ENCODE results near the gene PTGES.

GRCh38 chr9:129696944-129697655, 55.7 kb downstream of the PTGES start:
- no peak for TF ChIP-seq ZNF281 (CRISPR knock-in tag; IDR thresholded peaks at IDR 0.05)
- no peak for TF ChIP-seq ZNF232 (CRISPR knock-in tag; IDR thresholded peaks at IDR 0.05)
- no peak for TF ChIP-seq CTCF (IDR thresholded peaks at IDR 0.05)
